H1 (cell line): ENCODE measurements around the gene CORO2B.

ENCODE experiments used
- CREB1 ChIP-seq: IDR thresholded peaks from 2 replicates; pipeline ENCODE4 v1.6.1; 2012; ENCODE audit warnings: inconsistent platforms
- EP300 ChIP-seq, 2 experiments: IDR thresholded peaks; 1 replicate in 1 of 2; 2 replicates in 1 of 2; pipeline ENCODE4 v1.6.1; 2011 to 2012; ENCODE audit warnings: low read depth in 2 of 2, low read length in 2 of 2, mild to moderate bottlenecking in 2 of 2, borderline replicate concordance in 1 of 2, inconsistent platforms in 1 of 2, moderate library complexity in 1 of 2
- EZH2 ChIP-seq: fragments of 200-600 bp; sonication (generic); IDR thresholded peaks from 2 replicates; pipeline ENCODE4 v1.7.1; 2012; ENCODE audit warnings: low read depth, mild to moderate bottlenecking, moderate library complexity, low read length, inconsistent platforms; ENCODE audit not compliant: severe bottlenecking
- MAFK ChIP-seq: IDR thresholded peaks from 2 replicates; pipeline ENCODE4 v1.6.1; 2012; ENCODE audit warnings: low read depth, mild to moderate bottlenecking, improper control_type of control experiment, low read length
- NRF1 ChIP-seq: IDR thresholded peaks from 2 replicates; pipeline ENCODE4 v1.6.1; 2011; ENCODE audit warnings: mild to moderate bottlenecking, low read depth, low read length, improper control_type of control experiment
- SIN3A ChIP-seq, 2 experiments: IDR thresholded peaks in 1 of 2; conservative IDR thresholded peaks in 1 of 2; 2 replicates each; pipeline ENCODE4 v1.6.1; 2011 to 2012; ENCODE audit warnings: low read length in 2 of 2, improper control_type of control experiment in 1 of 2, low read depth in 1 of 2, mild to moderate bottlenecking in 1 of 2
- TAF1 ChIP-seq: IDR thresholded peaks from 2 replicates; pipeline ENCODE4 v1.6.1; 2011; ENCODE audit warnings: mild to moderate bottlenecking, low read depth, low read length
- TAF7 ChIP-seq: optimal IDR thresholded peaks from 2 replicates; pipeline ENCODE3; 2011; ENCODE audit warnings: low read depth, mild to moderate bottlenecking, inconsistent platforms, low read length, moderate library complexity, borderline replicate concordance
- TEAD4 ChIP-seq: IDR thresholded peaks from 2 replicates; pipeline ENCODE4 v1.6.1; 2012; ENCODE audit warnings: low read depth, low read length, inconsistent platforms, mixed read lengths
- YY1 ChIP-seq: IDR thresholded peaks from 2 replicates; pipeline ENCODE4 v1.6.1; 2011; ENCODE audit warnings: low read depth, mild to moderate bottlenecking, low read length
- TF ChIP-seq, protein P1 (sequence below), 3 experiments: IDR thresholded peaks; 1 replicate in 2 of 3; 2 replicates in 1 of 3; pipeline versions ENCODE4 v1.5.1 to v1.6.1; 2011; ENCODE audit warnings: low read length in 3 of 3, mild to moderate bottlenecking in 3 of 3, inconsistent platforms in 2 of 3, low read depth in 1 of 3, moderate library complexity in 1 of 3; ENCODE audit not compliant: insufficient read depth in 1 of 3; ENCODE audit errors: control extremely low read depth in 1 of 3
- TF ChIP-seq, protein P2 (sequence below): IDR thresholded peaks from 2 replicates; pipeline ENCODE4 v1.6.1; 2012; ENCODE audit warnings: inconsistent platforms
- TF ChIP-seq, protein P3 (sequence below): IDR thresholded peaks from 2 replicates; pipeline ENCODE4 v1.6.1; 2012; ENCODE audit warnings: low read length, inconsistent platforms

- TF ChIP-seq, protein P1, sequence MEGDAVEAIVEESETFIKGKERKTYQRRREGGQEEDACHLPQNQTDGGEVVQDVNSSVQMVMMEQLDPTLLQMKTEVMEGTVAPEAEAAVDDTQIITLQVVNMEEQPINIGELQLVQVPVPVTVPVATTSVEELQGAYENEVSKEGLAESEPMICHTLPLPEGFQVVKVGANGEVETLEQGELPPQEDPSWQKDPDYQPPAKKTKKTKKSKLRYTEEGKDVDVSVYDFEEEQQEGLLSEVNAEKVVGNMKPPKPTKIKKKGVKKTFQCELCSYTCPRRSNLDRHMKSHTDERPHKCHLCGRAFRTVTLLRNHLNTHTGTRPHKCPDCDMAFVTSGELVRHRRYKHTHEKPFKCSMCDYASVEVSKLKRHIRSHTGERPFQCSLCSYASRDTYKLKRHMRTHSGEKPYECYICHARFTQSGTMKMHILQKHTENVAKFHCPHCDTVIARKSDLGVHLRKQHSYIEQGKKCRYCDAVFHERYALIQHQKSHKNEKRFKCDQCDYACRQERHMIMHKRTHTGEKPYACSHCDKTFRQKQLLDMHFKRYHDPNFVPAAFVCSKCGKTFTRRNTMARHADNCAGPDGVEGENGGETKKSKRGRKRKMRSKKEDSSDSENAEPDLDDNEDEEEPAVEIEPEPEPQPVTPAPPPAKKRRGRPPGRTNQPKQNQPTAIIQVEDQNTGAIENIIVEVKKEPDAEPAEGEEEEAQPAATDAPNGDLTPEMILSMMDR (IDR thresholded peaks at IDR 0.05; ENCODE audit: control extremely low read depth in 1 of 3, insufficient read depth in 1 of 3, low read depth in 1 of 3, low read length in 3 of 3) = no peak
- TF ChIP-seq NRF1 (no peak), YY1 (no peak), TAF1 (no peak), EP300 (IDR thresholded peaks at IDR 0.05; ENCODE audit: borderline replicate concordance in 1 of 2, low read depth in 2 of 2, low read length in 2 of 2) (no peak), TAF7 (no peak), SIN3A (conservative IDR thresholded peaks at IDR 0.05 in 1 of 2, IDR thresholded peaks at IDR 0.05 in 1 of 2; ENCODE audit: low read depth in 1 of 2, low read length in 2 of 2) (no peak), CREB1 (no peak), MAFK (0 out of 2 replicates have a peak, but pooled peaks have one; percentile 12), EZH2 (no peak), TEAD4 (no peak)
- TF ChIP-seq, protein P2, sequence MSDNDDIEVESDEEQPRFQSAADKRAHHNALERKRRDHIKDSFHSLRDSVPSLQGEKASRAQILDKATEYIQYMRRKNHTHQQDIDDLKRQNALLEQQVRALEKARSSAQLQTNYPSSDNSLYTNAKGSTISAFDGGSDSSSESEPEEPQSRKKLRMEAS = no peak
- TF ChIP-seq, protein P3, sequence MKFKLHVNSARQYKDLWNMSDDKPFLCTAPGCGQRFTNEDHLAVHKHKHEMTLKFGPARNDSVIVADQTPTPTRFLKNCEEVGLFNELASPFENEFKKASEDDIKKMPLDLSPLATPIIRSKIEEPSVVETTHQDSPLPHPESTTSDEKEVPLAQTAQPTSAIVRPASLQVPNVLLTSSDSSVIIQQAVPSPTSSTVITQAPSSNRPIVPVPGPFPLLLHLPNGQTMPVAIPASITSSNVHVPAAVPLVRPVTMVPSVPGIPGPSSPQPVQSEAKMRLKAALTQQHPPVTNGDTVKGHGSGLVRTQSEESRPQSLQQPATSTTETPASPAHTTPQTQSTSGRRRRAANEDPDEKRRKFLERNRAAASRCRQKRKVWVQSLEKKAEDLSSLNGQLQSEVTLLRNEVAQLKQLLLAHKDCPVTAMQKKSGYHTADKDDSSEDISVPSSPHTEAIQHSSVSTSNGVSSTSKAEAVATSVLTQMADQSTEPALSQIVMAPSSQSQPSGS = no peak
Measured at GRCh38 chr15:68574046-68574445, 4.7 kb upstream of the CORO2B start.
